Bladder microvascular endothelial cell (primary cell): ENCODE results near the gene OCA2. TPM values are rescaled to one million over a fixed set of nuclear protein-coding genes. Genes with fewer than 3 reads are reported as not detected.

Experiments
- total RNA-seq: library from RNA; depleted of rRNA; stranded (reverse); fragments of >200 nt; gene quantifications from 2 replicates; pipeline ENCODE4 v1.2.3, GENCODE V29; 2014

Gene OCA2
- not detected in 2 replicates for total RNA-seq

DNA sequence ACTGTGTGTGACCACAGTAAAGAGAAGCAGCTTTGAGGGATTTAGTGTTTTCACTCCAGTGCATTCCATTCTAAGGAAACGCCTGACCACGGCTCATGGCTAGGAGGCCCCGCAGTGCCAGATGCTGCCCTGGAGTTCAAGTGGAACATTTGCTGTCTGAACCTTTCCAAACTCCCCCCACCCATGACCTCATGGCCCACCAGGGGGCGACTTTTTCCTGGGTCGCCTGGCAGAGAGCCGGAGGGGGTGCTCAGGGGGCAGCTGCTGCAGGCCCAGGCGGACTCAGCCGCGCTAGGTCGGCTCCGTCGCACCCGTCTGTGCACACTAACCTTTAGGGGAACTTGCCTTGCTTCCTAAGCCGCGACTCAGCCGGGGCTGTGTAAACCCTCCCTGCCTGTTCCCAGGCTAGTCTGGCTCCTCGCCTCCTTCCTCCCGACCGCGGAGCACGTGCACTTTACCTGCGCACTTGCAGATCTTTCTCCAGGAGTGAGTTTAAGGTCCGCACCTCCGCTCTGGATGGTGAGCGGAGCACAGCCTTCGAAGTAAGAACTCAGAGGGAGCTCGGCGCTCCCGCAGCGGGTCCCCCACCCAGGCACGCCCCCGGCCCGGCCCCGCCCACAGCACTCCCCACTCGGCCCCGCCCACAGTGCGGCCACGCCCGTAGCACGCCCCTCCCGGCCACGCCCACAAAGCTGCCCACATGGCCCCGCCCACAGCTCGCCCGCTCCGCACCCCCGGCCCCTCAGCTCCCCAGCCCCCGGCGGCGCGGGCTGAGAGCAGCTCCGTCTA, at the start of gene OCA2:
TSS of gene OCA2 (minus strand) at position 550 of the 789 bp plus-strand sequence. CDS start 17,441 bp downstream, outside the sequence.

Other genes starting within 250 kb of the OCA2 start
- 45.7 and 98.2 TPM in 2 replicates for gene HERC2, start 222.9 kb upstream of the OCA2 start, total RNA-seq